HepG2 (cell line): Measurements from ENCODE around the gene MLN. TPM values are rescaled to one million over a fixed set of nuclear protein-coding genes. Genes with fewer than 3 reads are reported as not detected.

ENCODE experiments used
- ERF ChIP-seq: IDR thresholded peaks from 2 replicates; pipeline ENCODE4 v1.6.1; 2018; ENCODE audit warnings: missing biosample characterization, missing genetic modification reagents
- FOSL2 ChIP-seq: sonication (generic); formaldehyde crosslinking; IDR thresholded peaks from 2 replicates; pipeline ENCODE4 v1.4.0; 2020; ENCODE audit warnings: missing genetic modification reagents
- GRHL1 ChIP-seq: sonication (generic); formaldehyde crosslinking; conservative IDR thresholded peaks from 2 replicates; pipeline ENCODE4 v1.8.0; 2022; ENCODE audit warnings: missing genetic modification reagents
- KLF16 ChIP-seq, 2 experiments: sonication (generic) in 1 of 2; formaldehyde crosslinking in 1 of 2; IDR thresholded peaks; 2 replicates each; pipeline versions ENCODE4 v1.6.1 to v1.8.0; 2016 to 2023; ENCODE audit warnings: missing genetic modification reagents in 2 of 2, missing compliant biosample characterization in 1 of 2
- MED8 ChIP-seq: sonication (generic); formaldehyde crosslinking; IDR thresholded peaks from 2 replicates; pipeline ENCODE4 v1.8.1; 2023; ENCODE audit warnings: mild to moderate bottlenecking, missing genetic modification reagents; ENCODE audit not compliant: insufficient replicate concordance
- MEIS2 ChIP-seq: sonication (generic); formaldehyde crosslinking; IDR thresholded peaks from 2 replicates; pipeline ENCODE4 v1.9.0; 2021; ENCODE audit warnings: mild to moderate bottlenecking, missing genetic modification reagents
- MXD3 ChIP-seq: IDR thresholded peaks from 2 replicates; pipeline ENCODE4 v1.6.1; 2016; ENCODE audit warnings: mild to moderate bottlenecking, missing biosample characterization, missing genetic modification reagents
- MYC ChIP-seq: sonication (generic); formaldehyde crosslinking; IDR thresholded peaks from 2 replicates; pipeline ENCODE4 v1.9.0; 2021; ENCODE audit warnings: missing genetic modification reagents, borderline replicate concordance
- NFKBIZ ChIP-seq: IDR thresholded peaks from 2 replicates; pipeline ENCODE4 v1.6.1; 2018; ENCODE audit warnings: missing genetic modification reagents, missing compliant biosample characterization
- RNF2 ChIP-seq: fragments of 450-650 bp; conservative IDR thresholded peaks from 2 replicates; pipeline ENCODE4 v1.6.1; 2016; ENCODE audit warnings: low read depth
- TARDBP ChIP-seq: sonication (generic); formaldehyde crosslinking; IDR thresholded peaks from 2 replicates; pipeline ENCODE4 v1.8.0; 2022; ENCODE audit warnings: mild to moderate bottlenecking, missing genetic modification reagents
- ZMYM4 ChIP-seq: sonication (generic); formaldehyde crosslinking; IDR thresholded peaks from 2 replicates; pipeline ENCODE4 v1.8.1; 2023; ENCODE audit warnings: mild to moderate bottlenecking, missing genetic modification reagents
- ZNF367 ChIP-seq: sonication (generic); formaldehyde crosslinking; IDR thresholded peaks from 2 replicates; pipeline ENCODE4 v1.4.0; 2020; ENCODE audit warnings: missing genetic modification reagents, borderline replicate concordance
- ZNF605 ChIP-seq: sonication (generic); formaldehyde crosslinking; IDR thresholded peaks from 2 replicates; pipeline ENCODE4 v1.8.0; 2022; ENCODE audit warnings: mild to moderate bottlenecking, missing genetic modification reagents
- ZNF616 ChIP-seq: sonication (generic); formaldehyde crosslinking; IDR thresholded peaks from 2 replicates; pipeline ENCODE4 v1.5.0; 2020; ENCODE audit warnings: low read depth, mild to moderate bottlenecking, missing genetic modification reagents
- ZNF720 ChIP-seq: sonication (generic); formaldehyde crosslinking; IDR thresholded peaks from 2 replicates; pipeline ENCODE4 v1.4.0; 2020; ENCODE audit warnings: missing genetic modification reagents
- polyA plus RNA-seq, 8 experiments: library from polyadenylated mRNA; depleted of rRNA in 3 of 8; stranded (reverse) in 7 of 8; unstranded in 1 of 8; fragments of >200 nt; fragmentation: Illumina TruSeq in 4 of 8; extraction: Trizol in 4 of 8; gene quantifications; 2 replicates each; pipeline versions ENCODE4 v1.2.1 to v1.2.3, GENCODE V29; 2011 to 2016; ENCODE audit warnings: low read depth in 4 of 8, missing spikeins in 1 of 8, mixed read lengths in 1 of 8; ENCODE audit not compliant: insufficient read depth in 1 of 8
- total RNA-seq, 5 experiments: library from RNA; depleted of rRNA; stranded (reverse); fragments of >200 nt; fragmentation: Illumina TruSeq; extraction: Trizol; gene quantifications; 2 replicates each; pipeline ENCODE4 v1.2.3, GENCODE V29; 2016; ENCODE audit warnings: low read depth in 1 of 5
- TF ChIP-seq, protein P1 (sequence below): sonication (generic); formaldehyde crosslinking; conservative IDR thresholded peaks from 2 replicates; pipeline ENCODE4 v1.4.0; 2020; ENCODE audit warnings: missing genetic modification reagents
- TF ChIP-seq, protein P2 (sequence below): IDR thresholded peaks from 2 replicates; pipeline ENCODE4 v1.4.0; 2020; ENCODE audit warnings: mild to moderate bottlenecking, missing genetic modification reagents
- TF ChIP-seq, protein P3 (sequence below): IDR thresholded peaks from 2 replicates; pipeline ENCODE4 v1.6.1; 2016; ENCODE audit warnings: missing genetic modification reagents, missing compliant biosample characterization
- TF ChIP-seq, protein P4 (sequence below): sonication (generic); formaldehyde crosslinking; IDR thresholded peaks from 2 replicates; pipeline ENCODE4 v1.4.0; 2020; ENCODE audit warnings: missing genetic modification reagents, borderline replicate concordance

MLN gene
- total and polyA plus RNA-seq, 2 of the 13 experiments (the other 11 are each of a cell fraction or from before 2014, with no cell fraction given) = not detected

- TF ChIP-seq, protein P1, sequence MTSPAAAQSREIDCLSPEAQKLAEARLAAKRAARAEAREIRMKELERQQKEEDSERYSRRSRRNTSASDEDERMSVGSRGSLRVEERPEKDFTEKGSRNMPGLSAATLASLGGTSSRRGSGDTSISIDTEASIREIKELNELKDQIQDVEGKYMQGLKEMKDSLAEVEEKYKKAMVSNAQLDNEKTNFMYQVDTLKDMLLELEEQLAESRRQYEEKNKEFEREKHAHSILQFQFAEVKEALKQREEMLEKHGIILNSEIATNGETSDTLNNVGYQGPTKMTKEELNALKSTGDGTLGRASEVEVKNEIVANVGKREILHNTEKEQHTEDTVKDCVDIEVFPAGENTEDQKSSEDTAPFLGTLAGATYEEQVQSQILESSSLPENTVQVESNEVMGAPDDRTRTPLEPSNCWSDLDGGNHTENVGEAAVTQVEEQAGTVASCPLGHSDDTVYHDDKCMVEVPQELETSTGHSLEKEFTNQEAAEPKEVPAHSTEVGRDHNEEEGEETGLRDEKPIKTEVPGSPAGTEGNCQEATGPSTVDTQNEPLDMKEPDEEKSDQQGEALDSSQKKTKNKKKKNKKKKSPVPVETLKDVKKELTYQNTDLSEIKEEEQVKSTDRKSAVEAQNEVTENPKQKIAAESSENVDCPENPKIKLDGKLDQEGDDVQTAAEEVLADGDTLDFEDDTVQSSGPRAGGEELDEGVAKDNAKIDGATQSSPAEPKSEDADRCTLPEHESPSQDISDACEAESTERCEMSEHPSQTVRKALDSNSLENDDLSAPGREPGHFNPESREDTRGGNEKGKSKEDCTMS (CRISPR knock-in tag) = no peak
- no peak for TF ChIP-seq GRHL1 (CRISPR knock-in tag)
- TF ChIP-seq, protein P2, sequence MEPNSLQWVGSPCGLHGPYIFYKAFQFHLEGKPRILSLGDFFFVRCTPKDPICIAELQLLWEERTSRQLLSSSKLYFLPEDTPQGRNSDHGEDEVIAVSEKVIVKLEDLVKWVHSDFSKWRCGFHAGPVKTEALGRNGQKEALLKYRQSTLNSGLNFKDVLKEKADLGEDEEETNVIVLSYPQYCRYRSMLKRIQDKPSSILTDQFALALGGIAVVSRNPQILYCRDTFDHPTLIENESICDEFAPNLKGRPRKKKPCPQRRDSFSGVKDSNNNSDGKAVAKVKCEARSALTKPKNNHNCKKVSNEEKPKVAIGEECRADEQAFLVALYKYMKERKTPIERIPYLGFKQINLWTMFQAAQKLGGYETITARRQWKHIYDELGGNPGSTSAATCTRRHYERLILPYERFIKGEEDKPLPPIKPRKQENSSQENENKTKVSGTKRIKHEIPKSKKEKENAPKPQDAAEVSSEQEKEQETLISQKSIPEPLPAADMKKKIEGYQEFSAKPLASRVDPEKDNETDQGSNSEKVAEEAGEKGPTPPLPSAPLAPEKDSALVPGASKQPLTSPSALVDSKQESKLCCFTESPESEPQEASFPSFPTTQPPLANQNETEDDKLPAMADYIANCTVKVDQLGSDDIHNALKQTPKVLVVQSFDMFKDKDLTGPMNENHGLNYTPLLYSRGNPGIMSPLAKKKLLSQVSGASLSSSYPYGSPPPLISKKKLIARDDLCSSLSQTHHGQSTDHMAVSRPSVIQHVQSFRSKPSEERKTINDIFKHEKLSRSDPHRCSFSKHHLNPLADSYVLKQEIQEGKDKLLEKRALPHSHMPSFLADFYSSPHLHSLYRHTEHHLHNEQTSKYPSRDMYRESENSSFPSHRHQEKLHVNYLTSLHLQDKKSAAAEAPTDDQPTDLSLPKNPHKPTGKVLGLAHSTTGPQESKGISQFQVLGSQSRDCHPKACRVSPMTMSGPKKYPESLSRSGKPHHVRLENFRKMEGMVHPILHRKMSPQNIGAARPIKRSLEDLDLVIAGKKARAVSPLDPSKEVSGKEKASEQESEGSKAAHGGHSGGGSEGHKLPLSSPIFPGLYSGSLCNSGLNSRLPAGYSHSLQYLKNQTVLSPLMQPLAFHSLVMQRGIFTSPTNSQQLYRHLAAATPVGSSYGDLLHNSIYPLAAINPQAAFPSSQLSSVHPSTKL (CRISPR knock-in tag) = no peak
- TF ChIP-seq KLF16 (CRISPR knock-in tag; IDR thresholded peaks at IDR 0.05) = no peak
- TF ChIP-seq TARDBP = no peak
- no peak for TF ChIP-seq MXD3
- TF ChIP-seq ZMYM4 (CRISPR knock-in tag) = no peak
- TF ChIP-seq ZNF616 (CRISPR knock-in tag) = no peak
- no peak for TF ChIP-seq ZNF605 (CRISPR knock-in tag)
- TF ChIP-seq MYC (CRISPR knock-in tag) = 0 out of 2 replicates have a peak, but pooled peaks have one; percentile 40
- no peak for TF ChIP-seq ERF (CRISPR knock-in tag)
- no peak for TF ChIP-seq RNF2
- TF ChIP-seq MED8 = no peak
- no peak for TF ChIP-seq ZNF367 (CRISPR knock-in tag)
- no peak for TF ChIP-seq ZNF720 (CRISPR knock-in tag)
- TF ChIP-seq NFKBIZ (CRISPR knock-in tag) = no peak
- TF ChIP-seq MEIS2 (CRISPR knock-in tag) = no peak
- peak; percentile 37; the same call in 1 of the 2 replicates for TF ChIP-seq FOSL2 (CRISPR knock-in tag)
- TF ChIP-seq, protein P3, sequence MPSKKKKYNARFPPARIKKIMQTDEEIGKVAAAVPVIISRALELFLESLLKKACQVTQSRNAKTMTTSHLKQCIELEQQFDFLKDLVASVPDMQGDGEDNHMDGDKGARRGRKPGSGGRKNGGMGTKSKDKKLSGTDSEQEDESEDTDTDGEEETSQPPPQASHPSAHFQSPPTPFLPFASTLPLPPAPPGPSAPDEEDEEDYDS = peak; percentile 25; the same call in 1 of the 2 replicates
- TF ChIP-seq, protein P4, sequence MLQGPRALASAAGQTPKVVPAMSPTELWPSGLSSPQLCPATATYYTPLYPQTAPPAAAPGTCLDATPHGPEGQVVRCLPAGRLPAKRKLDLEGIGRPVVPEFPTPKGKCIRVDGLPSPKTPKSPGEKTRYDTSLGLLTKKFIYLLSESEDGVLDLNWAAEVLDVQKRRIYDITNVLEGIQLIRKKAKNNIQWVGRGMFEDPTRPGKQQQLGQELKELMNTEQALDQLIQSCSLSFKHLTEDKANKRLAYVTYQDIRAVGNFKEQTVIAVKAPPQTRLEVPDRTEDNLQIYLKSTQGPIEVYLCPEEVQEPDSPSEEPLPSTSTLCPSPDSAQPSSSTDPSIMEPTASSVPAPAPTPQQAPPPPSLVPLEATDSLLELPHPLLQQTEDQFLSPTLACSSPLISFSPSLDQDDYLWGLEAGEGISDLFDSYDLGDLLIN (CRISPR knock-in tag) = no peak
Measured at GRCh38 chr6:33768644-33769120, 35.1 kb downstream of the MLN start (continued).
